CD4-positive, CD25-positive, alpha-beta regulatory T cell (primary cell): Measurements from ENCODE around the gene MINDY3. TPM values are rescaled to one million over a fixed set of nuclear protein-coding genes. Genes with fewer than 3 reads are reported as not detected.
A peak's percentile ranks its signal among the peaks of the same experiment; 100 is the strongest.

Experiments
- ATAC-seq, 2 donors: fragments of 150-1000 bp; cut with Tn5 transposase; one replicate each; pipeline ENCODE4 v1.10.0; 2021; ENCODE audit warnings: low read depth in 2 of 2, moderate number of reproducible peaks in 2 of 2, moderate library complexity in 1 of 2
- DNase-seq, 3 donors: peaks; one replicate each; pipeline versions ENCODE4 v3.0.0 to v3.0.0-alpha.2; 2012 to 2022; ENCODE audit warnings: mixed read lengths in 1 of 3
- H3K27ac ChIP-seq: one replicate; pipeline ENCODE4 v1.7.0; 2013; ENCODE audit warnings: mild to moderate bottlenecking, low read length; ENCODE audit not compliant: insufficient read depth, poor library complexity, severe bottlenecking
- H3K27me3 ChIP-seq: one replicate; pipeline ENCODE4 v1.7.0; 2013; ENCODE audit warnings: low read length; ENCODE audit not compliant: control insufficient read depth, insufficient read depth
- H3K36me3 ChIP-seq: one replicate; pipeline ENCODE4 v1.7.0; 2013; ENCODE audit warnings: mild to moderate bottlenecking, low read length, moderate library complexity; ENCODE audit not compliant: control insufficient read depth, insufficient read depth
- H3K4me1 ChIP-seq: 2 replicates; pipeline ENCODE4 v1.7.0; 2013; ENCODE audit warnings: mild to moderate bottlenecking, low read length; ENCODE audit not compliant: insufficient read depth, control insufficient read depth, poor library complexity, severe bottlenecking
- H3K4me3 ChIP-seq: one replicate; pipeline ENCODE4 v1.7.0; 2013; ENCODE audit warnings: low read depth, mild to moderate bottlenecking, low read length, moderate library complexity
- H3K9me3 ChIP-seq, 2 experiments: 1 replicate in 1 of 2; 2 replicates in 1 of 2; pipeline ENCODE4 v1.7.0; 2013; ENCODE audit warnings: low read length in 2 of 2, mild to moderate bottlenecking in 1 of 2, moderate library complexity in 1 of 2; ENCODE audit not compliant: control insufficient read depth in 2 of 2
- H3K27ac Mint-ChIP-seq, 3 donors: one replicate each; pipeline ENCODE4 v1.8.0; 2020 to 2022; ENCODE audit warnings: mild to moderate bottlenecking in 3 of 3, mixed read lengths in 3 of 3, moderate library complexity in 2 of 3
- H3K27me3 Mint-ChIP-seq: one replicate; pipeline ENCODE4 v1.8.0; 2022; ENCODE audit warnings: mild to moderate bottlenecking, mixed read lengths
- H3K36me3 Mint-ChIP-seq: one replicate; pipeline ENCODE4 v1.8.0; 2020; ENCODE audit warnings: mixed read lengths
- H3K4me1 Mint-ChIP-seq, 4 donors: one replicate each; pipeline ENCODE4 v1.8.0; 2020 to 2022; ENCODE audit warnings: mixed read lengths in 4 of 4, mild to moderate bottlenecking in 1 of 4
- H3K4me3 Mint-ChIP-seq, 4 donors: one replicate each; pipeline ENCODE4 v1.8.0; 2020 to 2022; ENCODE audit warnings: mild to moderate bottlenecking in 4 of 4, mixed read lengths in 4 of 4, moderate library complexity in 3 of 4
- H3K9me3 Mint-ChIP-seq, 7 donors: one replicate each; pipeline ENCODE4 v1.8.0; 2020 to 2022; ENCODE audit warnings: mixed read lengths in 7 of 7, mild to moderate bottlenecking in 3 of 7, moderate library complexity in 2 of 7
- polyA plus RNA-seq, 4 donors: library from polyadenylated mRNA; unstranded; fragments of 300-500 nt; fragmentation: Illumina TruSeq; gene quantifications; one replicate each; pipeline ENCODE4 v1.2.3, GENCODE V29; 2021
- total RNA-seq: library from RNA; stranded (reverse); gene quantifications from one replicate; pipeline ENCODE4 v1.2.3, GENCODE V29; 2022

The MINDY3 gene
- total and polyA plus RNA-seq, 5 donors from 2014 or later: 5.5 to 37.1 (median 7.1) TPM

DNA sequence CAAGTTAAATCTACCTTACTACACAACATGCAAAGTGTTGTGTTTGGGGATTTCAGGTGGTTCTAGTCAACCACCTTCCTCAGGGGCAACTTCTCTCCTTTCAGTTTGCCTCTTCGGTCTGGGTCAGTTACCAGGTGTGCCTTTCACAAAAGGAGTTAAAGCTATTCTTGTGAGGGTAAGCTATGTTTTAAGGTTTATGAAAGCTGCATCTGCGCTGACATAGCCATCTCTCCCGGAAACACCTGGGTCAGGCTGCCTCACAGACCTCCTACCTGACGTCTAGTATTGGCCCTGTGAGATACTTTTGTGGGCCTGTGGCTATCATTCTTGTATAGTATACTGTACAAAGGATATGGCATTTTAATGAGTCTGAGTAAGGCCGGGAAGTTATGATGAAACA is 72.9 kb downstream of the MINDY3 start:
- Histone ChIP-seq H3K4me3 (no peak overlapping the region), H3K27me3 (no peaks in the 10 kb centered on the region), H3K27ac (no peak overlapping the region), H3K4me1 (no peaks in the 10 kb centered on the region), H3K36me3 (peaks cover 49% of the 10 kb centered on the region), H3K9me3 (no peaks in the 10 kb centered on the region)
- Mint-ChIP-seq H3K4me1 (peaks cover 3 to 8% (median 6%) of the 10 kb centered on the region in 4 donors), H3K27ac (no peak overlapping the region), H3K36me3 (peaks cover 52% of the 10 kb centered on the region), H3K27me3 (no peaks in the 10 kb centered on the region), H3K9me3 (no peaks in the 10 kb centered on the region), H3K4me3 (no peak overlapping the region)
- no peak for DNase-seq
- no peak for ATAC-seq

DNA sequence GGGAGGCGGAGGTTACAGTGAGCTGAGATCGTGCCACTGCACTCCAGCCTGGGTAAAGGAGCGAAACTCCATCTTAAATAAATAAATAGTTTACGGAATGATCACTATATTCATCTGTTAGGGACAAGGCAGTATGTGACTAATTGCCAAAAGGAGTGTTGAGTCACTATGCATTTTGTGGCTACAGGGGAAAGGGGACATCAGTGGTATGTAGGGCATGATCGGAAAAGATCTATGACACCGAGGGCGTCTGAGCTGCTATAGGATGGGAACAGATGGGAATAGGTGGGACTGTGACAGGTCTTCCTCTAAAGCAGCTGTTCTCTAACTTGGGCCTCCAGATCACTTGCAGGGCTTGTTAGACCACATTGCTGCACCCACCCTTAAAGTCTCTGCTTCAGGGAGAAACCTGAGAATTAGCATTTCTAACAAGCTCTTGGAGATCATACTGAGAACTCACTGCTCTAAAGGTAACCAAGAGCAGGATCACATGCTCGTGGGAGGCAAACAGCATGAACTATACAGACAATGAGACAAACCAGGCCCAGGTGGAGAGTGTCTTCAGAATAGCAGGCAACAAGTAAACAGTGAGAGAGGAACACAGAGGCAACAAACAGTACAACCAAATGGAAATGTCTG is 75.5 kb downstream of the MINDY3 start:
- Mint-ChIP-seq H3K4me3 (no peak overlapping the region), H3K36me3 (peaks cover 60% of the 10 kb centered on the region), H3K27ac (no peak overlapping the region), H3K27me3 (no peaks in the 10 kb centered on the region), H3K4me1 (peaks cover 0 to 6% (median 0%) of the 10 kb centered on the region in 4 donors), H3K9me3 (no peaks in the 10 kb centered on the region)
- DNase-seq (no peak), ATAC-seq (no peak)
- no peaks in the 10 kb centered on the region for H3K4me1 ChIP-seq
- no peak overlapping the region for H3K27ac ChIP-seq
- H3K27me3 ChIP-seq: no peaks in the 10 kb centered on the region
- no peaks in the 10 kb centered on the region for H3K9me3 ChIP-seq
- peaks cover 70% of the 10 kb centered on the region for H3K36me3 ChIP-seq
- H3K4me3 ChIP-seq: no peak overlapping the region

- no peak overlapping the region for H3K4me3 Mint-ChIP-seq
- peaks cover 64% of the 10 kb centered on the region for H3K36me3 Mint-ChIP-seq
- H3K36me3 ChIP-seq: peaks cover 74% of the 10 kb centered on the region
- peaks cover 0 to 6% (median 0%) of the 10 kb centered on the region in 4 donors for H3K4me1 Mint-ChIP-seq
- H3K9me3 ChIP-seq: no peaks in the 10 kb centered on the region
- peak overlapping the region in 1 of 3 donors; percentile 80 for H3K27ac Mint-ChIP-seq
- no peak overlapping the region for H3K27ac ChIP-seq
- no peak overlapping the region for H3K4me3 ChIP-seq
- H3K9me3 Mint-ChIP-seq: peaks cover 0 to under 1% (median 0%) of the 10 kb centered on the region in 7 donors
- DNase-seq (no peak), ATAC-seq (no peak)
- H3K27me3 ChIP-seq: no peaks in the 10 kb centered on the region
- no peaks in the 10 kb centered on the region for H3K27me3 Mint-ChIP-seq
- no peaks in the 10 kb centered on the region for H3K4me1 ChIP-seq
These were observed 76.2 kb downstream of the MINDY3 start for GRCh38 chr10:15783941-15784636.

GRCh38 chr10:15782851-15783250 is 77.5 kb downstream of the MINDY3 start:
- H3K36me3 ChIP-seq: peaks cover 80% of the 10 kb centered on the region
- H3K9me3 Mint-ChIP-seq: peaks cover 0 to 4% (median 0%) of the 10 kb centered on the region in 7 donors
- peaks cover 0 to 6% (median 0%) of the 10 kb centered on the region in 4 donors for H3K4me1 Mint-ChIP-seq

GRCh38 chr10:15781381-15781960 is 78.8 kb downstream of the MINDY3 start:
- H3K27me3 ChIP-seq: no peaks in the 10 kb centered on the region
- no peak overlapping the region for H3K4me3 ChIP-seq
- no peak overlapping the region for H3K4me3 Mint-ChIP-seq
- H3K4me1 Mint-ChIP-seq: peaks cover 0 to 6% (median 0%) of the 10 kb centered on the region in 4 donors
- H3K27ac ChIP-seq: no peak overlapping the region
- DNase-seq: no peak
- H3K27me3 Mint-ChIP-seq: no peaks in the 10 kb centered on the region
- peaks cover 0 to 6% (median 0%) of the 10 kb centered on the region in 7 donors for H3K9me3 Mint-ChIP-seq
- no peak for ATAC-seq
- H3K9me3 ChIP-seq: peaks cover 0 to 6% of the 10 kb centered on the region in 2 experiments
- no peak overlapping the region for H3K27ac Mint-ChIP-seq
- peaks cover 71% of the 10 kb centered on the region for H3K36me3 Mint-ChIP-seq
- H3K4me1 ChIP-seq: no peaks in the 10 kb centered on the region
- H3K36me3 ChIP-seq: peaks cover 82% of the 10 kb centered on the region

More at GRCh38 chr10:15782851-15783250, 77.5 kb downstream of the MINDY3 start:
- Mint-ChIP-seq H3K4me3 (no peak overlapping the region), H3K27ac (no peak overlapping the region), H3K27me3 (no peaks in the 10 kb centered on the region), H3K36me3 (peaks cover 66% of the 10 kb centered on the region)
- H3K9me3 ChIP-seq: peaks cover 0 to 3% of the 10 kb centered on the region in 2 experiments
- no peak for DNase-seq
- ATAC-seq: no peak
- H3K4me1 ChIP-seq: no peaks in the 10 kb centered on the region
- H3K27me3 ChIP-seq: no peaks in the 10 kb centered on the region
- no peak overlapping the region for H3K27ac ChIP-seq
- no peak overlapping the region for H3K4me3 ChIP-seq

GRCh38 chr10:15780353-15781135 is 79.8 kb downstream of the MINDY3 start:
- Mint-ChIP-seq H3K27me3 (no peaks in the 10 kb centered on the region), H3K36me3 (peaks cover 72% of the 10 kb centered on the region), H3K4me3 (no peak overlapping the region), H3K4me1 (peaks cover 0 to 6% (median 0%) of the 10 kb centered on the region in 4 donors), H3K27ac (no peak overlapping the region), H3K9me3 (peaks cover 0 to 10% (median 2%) of the 10 kb centered on the region in 7 donors)
- Histone ChIP-seq H3K36me3 (peaks cover 74% of the 10 kb centered on the region), H3K27ac (no peak overlapping the region), H3K4me1 (no peaks in the 10 kb centered on the region), H3K4me3 (no peak overlapping the region), H3K27me3 (no peaks in the 10 kb centered on the region), H3K9me3 (peaks cover 0 to 6% of the 10 kb centered on the region in 2 experiments)
- no peak for DNase-seq
- ATAC-seq: no peak

GRCh38 chr10:15775513-15775912 is 84.8 kb downstream of the MINDY3 start:
- peaks cover 0 to 15% (median 5%) of the 10 kb centered on the region in 7 donors for H3K9me3 Mint-ChIP-seq
- Histone ChIP-seq H3K27me3 (no peaks in the 10 kb centered on the region), H3K9me3 (peaks cover 0 to 6% of the 10 kb centered on the region in 2 experiments), H3K4me1 (no peaks in the 10 kb centered on the region), H3K36me3 (peaks cover 39% of the 10 kb centered on the region), H3K27ac (no peak overlapping the region), H3K4me3 (no peak overlapping the region)
- DNase-seq (no peak), ATAC-seq (no peak)
- no peak overlapping the region for H3K4me3 Mint-ChIP-seq
- peaks cover 0 to 5% (median 2%) of the 10 kb centered on the region in 4 donors for H3K4me1 Mint-ChIP-seq
- H3K27ac Mint-ChIP-seq: no peak overlapping the region
- peaks cover 55% of the 10 kb centered on the region for H3K36me3 Mint-ChIP-seq
- H3K27me3 Mint-ChIP-seq: no peaks in the 10 kb centered on the region
